22Rv1 (cell line): Measurements from ENCODE around the gene ZNF17.

ENCODE experiments used
- ZFX ChIP-seq: fragments of 450-650 bp; IDR thresholded peaks from 2 replicates; pipeline ENCODE4 v1.6.1; 2017; ENCODE audit warnings: antibody characterized with exemption, borderline replicate concordance
- TF ChIP-seq, protein P1 (sequence below): fragments of 450-650 bp; IDR thresholded peaks from 2 replicates; pipeline ENCODE4 v1.5.1; 2017; ENCODE audit warnings: mild to moderate bottlenecking

- TF ChIP-seq, protein P1, sequence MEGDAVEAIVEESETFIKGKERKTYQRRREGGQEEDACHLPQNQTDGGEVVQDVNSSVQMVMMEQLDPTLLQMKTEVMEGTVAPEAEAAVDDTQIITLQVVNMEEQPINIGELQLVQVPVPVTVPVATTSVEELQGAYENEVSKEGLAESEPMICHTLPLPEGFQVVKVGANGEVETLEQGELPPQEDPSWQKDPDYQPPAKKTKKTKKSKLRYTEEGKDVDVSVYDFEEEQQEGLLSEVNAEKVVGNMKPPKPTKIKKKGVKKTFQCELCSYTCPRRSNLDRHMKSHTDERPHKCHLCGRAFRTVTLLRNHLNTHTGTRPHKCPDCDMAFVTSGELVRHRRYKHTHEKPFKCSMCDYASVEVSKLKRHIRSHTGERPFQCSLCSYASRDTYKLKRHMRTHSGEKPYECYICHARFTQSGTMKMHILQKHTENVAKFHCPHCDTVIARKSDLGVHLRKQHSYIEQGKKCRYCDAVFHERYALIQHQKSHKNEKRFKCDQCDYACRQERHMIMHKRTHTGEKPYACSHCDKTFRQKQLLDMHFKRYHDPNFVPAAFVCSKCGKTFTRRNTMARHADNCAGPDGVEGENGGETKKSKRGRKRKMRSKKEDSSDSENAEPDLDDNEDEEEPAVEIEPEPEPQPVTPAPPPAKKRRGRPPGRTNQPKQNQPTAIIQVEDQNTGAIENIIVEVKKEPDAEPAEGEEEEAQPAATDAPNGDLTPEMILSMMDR: no peak
- no peak for TF ChIP-seq ZFX
Observed at GRCh38 chr19:57434386-57435061, 23.6 kb downstream of the ZNF17 start.
